IMR-90 (cell line): Measurements from ENCODE around the gene TSSC4. TPM values are rescaled to one million over a fixed set of nuclear protein-coding genes. Genes with fewer than 3 reads are reported as not detected.
A peak's percentile ranks its signal among the peaks of the same experiment; 100 is the strongest.

Source experiments
- ATAC-seq: fragments of 200-7000 bp; cut with Tn5 transposase; 2 replicates; pipeline ENCODE4 v1.9.1; 2020; ENCODE audit warnings: low read depth, mild to moderate bottlenecking, moderate library complexity
- BruUV-seq: library from RNA; stranded (reverse); fragments of 400-500 nt; replicated peaks from 2 replicates; lab custom pipeline; 2021; lab: Mats Ljungman, UMichigan
- CTCF ChIA-PET: fragments of 300-600 bp; formaldehyde crosslinking; extraction: SDS; loops from one replicate; lab custom pipeline; 2021; ENCODE audit warnings: antibody characterized with exemption; lab: Yijun Ruan, JAX
- POLR2A ChIA-PET: fragments of 300-600 bp; sonication (Branson Sonifier 250); formaldehyde crosslinking; loops from one replicate; lab custom pipeline; 2022; ENCODE audit warnings: antibody characterized with exemption; ENCODE audit not compliant: unreplicated experiment; lab: Charles Lee
- DNase-seq: peaks from one replicate; pipeline ENCODE4 v3.0.0; 2013
- H2AFZ ChIP-seq: replicated peaks from 2 replicates; pipeline ENCODE3; 2013; ENCODE audit warnings: low read length, mild to moderate bottlenecking; ENCODE audit not compliant: poor library complexity
- H2AK5ac ChIP-seq: 2 replicates; pipeline ENCODE4 v1.6.1; 2013; ENCODE audit warnings: low read depth, low read length, inconsistent platforms
- H2AK9ac ChIP-seq: replicated peaks from 2 replicates; pipeline ENCODE3; 2013; ENCODE audit warnings: mild to moderate bottlenecking, low read depth, low read length, moderate library complexity; ENCODE audit not compliant: poor library complexity
- H2BK120ac ChIP-seq: 2 replicates; pipeline ENCODE4 v1.6.1; 2013; ENCODE audit warnings: low read depth, low read length, inconsistent platforms
- H2BK15ac ChIP-seq: 3 replicates; pipeline ENCODE4 v1.6.1; 2013; ENCODE audit warnings: low read depth, low read length, inconsistent platforms
- H2BK20ac ChIP-seq: 2 replicates; pipeline ENCODE4 v1.6.1; 2013; ENCODE audit warnings: low read depth, mild to moderate bottlenecking, inconsistent platforms, low read length, moderate library complexity
- H2BK5ac ChIP-seq: 2 replicates; pipeline ENCODE4 v1.6.1; 2013; ENCODE audit warnings: mild to moderate bottlenecking, low read depth, low read length, inconsistent platforms; ENCODE audit not compliant: poor library complexity, severe bottlenecking
- H3K14ac ChIP-seq: replicated peaks from 2 replicates; pipeline ENCODE4 v1.6.1; 2013; ENCODE audit warnings: low read depth, low read length, inconsistent platforms
- H3K18ac ChIP-seq: 2 replicates; pipeline ENCODE4 v1.6.1; 2013; ENCODE audit warnings: low read depth, low read length, control low read depth
- H3K23ac ChIP-seq: 2 replicates; pipeline ENCODE4 v1.6.1; 2013; ENCODE audit warnings: low read depth, low read length, inconsistent platforms
- H3K27ac ChIP-seq: 2 replicates; pipeline ENCODE4 v1.5.1; 2013; ENCODE audit warnings: mild to moderate bottlenecking, control low read depth, low read length; ENCODE audit not compliant: insufficient read depth
- H3K27me3 ChIP-seq: 2 replicates; pipeline ENCODE4 v1.6.1; 2013; ENCODE audit warnings: low read length; ENCODE audit not compliant: control insufficient read depth, insufficient read depth
- H3K36me3 ChIP-seq: 2 replicates; pipeline ENCODE4 v1.6.1; 2013; ENCODE audit warnings: low read length, mixed read lengths; ENCODE audit not compliant: control insufficient read depth, insufficient read depth
- H3K4ac ChIP-seq: 2 replicates; pipeline ENCODE4 v1.6.1; 2013; ENCODE audit warnings: low read depth, low read length, inconsistent platforms
- H3K4me1 ChIP-seq: 2 replicates; pipeline ENCODE4 v1.6.1; 2013; ENCODE audit warnings: low read length, mixed read lengths; ENCODE audit not compliant: control insufficient read depth, insufficient read depth
- H3K4me2 ChIP-seq: 2 replicates; pipeline ENCODE4 v1.6.1; 2013; ENCODE audit warnings: low read depth, mild to moderate bottlenecking, control low read depth, low read length, moderate library complexity
- H3K4me3 ChIP-seq: 2 replicates; pipeline ENCODE4 v1.5.1; 2013; ENCODE audit warnings: low read depth, mild to moderate bottlenecking, control low read depth, low read length, moderate library complexity; ENCODE audit not compliant: insufficient read depth
- H3K56ac ChIP-seq: 2 replicates; pipeline ENCODE4 v1.6.1; 2013; ENCODE audit warnings: low read length, inconsistent platforms; ENCODE audit not compliant: insufficient read depth; ENCODE audit errors: extremely low read depth
- H3K79me1 ChIP-seq, 2 experiments: 2 replicates each; pipeline ENCODE4 v1.6.1; 2013; ENCODE audit warnings: low read length in 2 of 2, inconsistent platforms in 1 of 2, low read depth in 1 of 2
- H3K9ac ChIP-seq: 2 replicates; pipeline ENCODE4 v1.6.1; 2013; ENCODE audit warnings: low read depth, low read length, control low read depth
- H3K9me1 ChIP-seq: 2 replicates; pipeline ENCODE4 v1.6.1; 2013; ENCODE audit warnings: low read length, inconsistent platforms; ENCODE audit not compliant: insufficient read depth
- H3K9me3 ChIP-seq: 2 replicates; pipeline ENCODE4 v1.6.1; 2013; ENCODE audit warnings: low read length; ENCODE audit not compliant: control insufficient read depth, insufficient read depth
- H4K20me1 ChIP-seq: 2 replicates; pipeline ENCODE4 v1.6.1; 2013; ENCODE audit warnings: low read length, inconsistent platforms; ENCODE audit not compliant: insufficient read depth
- H4K5ac ChIP-seq: 2 replicates; pipeline ENCODE4 v1.6.1; 2013; ENCODE audit warnings: mild to moderate bottlenecking, low read depth, low read length, control low read depth
- H4K8ac ChIP-seq, 2 experiments: 2 replicates each; pipeline ENCODE4 v1.6.1; 2013; ENCODE audit warnings: low read depth in 2 of 2, low read length in 2 of 2, control low read depth in 1 of 2, inconsistent platforms in 1 of 2
- H4K91ac ChIP-seq: 2 replicates; pipeline ENCODE4 v1.6.1; 2013; ENCODE audit warnings: low read depth, low read length, inconsistent platforms; ENCODE audit not compliant: insufficient read depth
- FOS ChIP-seq: fragments of 150-350 bp; IDR thresholded peaks from 2 replicates; pipeline ENCODE4 v1.6.1; 2016; ENCODE audit warnings: low read depth, low read length
- MAFK ChIP-seq: IDR thresholded peaks from 2 replicates; pipeline ENCODE4 v1.6.1; 2012; ENCODE audit warnings: low read depth, low read length, improper control_type of control experiment
- MXI1 ChIP-seq: IDR thresholded peaks from 2 replicates; pipeline ENCODE4 v1.6.1; 2012; ENCODE audit warnings: low read depth, mild to moderate bottlenecking, low read length, moderate library complexity, borderline replicate concordance
- NFE2L2 ChIP-seq: fragments of 150-350 bp; IDR thresholded peaks from 2 replicates; pipeline ENCODE4 v1.6.1; 2016; ENCODE audit warnings: low read depth, mild to moderate bottlenecking, low read length
- POLR2A ChIP-seq: IDR thresholded peaks from 2 replicates; pipeline ENCODE4 v1.6.1; 2012; ENCODE audit warnings: mild to moderate bottlenecking, low read depth, low read length
- RAD21 ChIP-seq: IDR thresholded peaks from 2 replicates; pipeline ENCODE4 v1.6.1; 2012; ENCODE audit warnings: low read length, improper control_type of control experiment
- RCOR1 ChIP-seq: IDR thresholded peaks from 2 replicates; pipeline ENCODE4 v1.6.1; 2012; ENCODE audit warnings: mild to moderate bottlenecking, low read length, improper control_type of control experiment; ENCODE audit not compliant: insufficient replicate concordance
- RFX5 ChIP-seq: IDR thresholded peaks from 2 replicates; pipeline ENCODE4 v1.8.0; 2012; ENCODE audit warnings: low read depth, mild to moderate bottlenecking, low read length, moderate library complexity
- SMC3 ChIP-seq: fragments of 150-350 bp; IDR thresholded peaks from 2 replicates; pipeline ENCODE4 v1.6.1; 2016; ENCODE audit warnings: low read depth, mild to moderate bottlenecking, antibody characterized with exemption, low read length, moderate library complexity
- WGBS, 2 experiments: methylation state at CpG; one replicate each; pipeline versions ENCODE4 v1.1.5 to v1.1.7; 2013; ENCODE audit warnings: missing lambda C conversion rate in 2 of 2; ENCODE audit not compliant: insufficient read length in 1 of 2; ENCODE audit errors: extremely low coverage in 2 of 2; 5-methylcytosine and 5-hydroxymethylcytosine counted together
- dilution Hi-C: fragments of 300-500 bp; cut with HindIII; formaldehyde crosslinking; loops from one replicate; pipeline ENCODE4 v1.14.3; 2018; ENCODE audit warnings: low sequenced_read_pairs; ENCODE audit not compliant: unreplicated experiment
- in situ Hi-C: fragments of 300-500 bp; cut with MboI; formaldehyde crosslinking; loops from 3 replicates; pipeline ENCODE4 v1.14.3; 2019; ENCODE audit warnings: low sequenced_read_pairs, inconsistent platforms, mixed read lengths
- intact Hi-C: fragments of 100-400 bp; cut with micrococcal nuclease; formaldehyde crosslinking; loops from 2 replicates; pipeline ENCODE4 v1.10.0; 2022
- polyA plus RNA-seq, 3 experiments: library from polyadenylated mRNA; depleted of rRNA; stranded (reverse); fragments of >200 nt; gene quantifications; 2 replicates each; pipeline ENCODE4 v1.2.3, GENCODE V29; 2012; ENCODE audit warnings: low replicate concordance in 1 of 3
- total RNA-seq: library from RNA; depleted of rRNA; stranded (reverse); fragments of >200 nt; gene quantifications from 2 replicates; pipeline ENCODE4 v1.2.3, GENCODE V29; 2012
- TF ChIP-seq, protein P1 (sequence below): conservative IDR thresholded peaks from 2 replicates; pipeline ENCODE4 v1.5.1; 2012; ENCODE audit warnings: mild to moderate bottlenecking, low read depth, low read length, improper control_type of control experiment

TSSC4 gene
- total and polyA plus RNA-seq, 2 of the 4 experiments (the other 2 are of a cell fraction) = 34.9 to 40.0 TPM

GRCh38 chr11:2428322-2428795 is 27.8 kb downstream of the TSSC4 start:
- peaks cover 11% of the 10 kb centered on the region; the same call in 1 of the 2 replicates for H3K27me3 ChIP-seq
- peak overlapping the region; percentile 26 for H2AFZ ChIP-seq
- no peak overlapping the region for H3K27ac ChIP-seq
- no peak overlapping the region for H3K56ac ChIP-seq
- no peak overlapping the region for H3K9ac ChIP-seq
- H4K5ac ChIP-seq = no peak overlapping the region
- no peak overlapping the region for H3K14ac ChIP-seq
- H2BK20ac ChIP-seq = no peak overlapping the region
- in situ Hi-C loops = loop anchor here (5.0 to 10.0 kb wide), 2 partner anchors 104 to 466 kb away; no protein-coding TSS in a partner anchor
- no peaks in the 10 kb centered on the region for H3K9me3 ChIP-seq
- CTCF ChIA-PET = no interaction called here
- DNase-seq (peak; percentile 34), ATAC-seq (peak; percentile 88)
- TF ChIP-seq RCOR1 (no peak), RFX5 (no peak), POLR2A (no peak), MAFK (no peak), NFE2L2 (no peak), RAD21 (peak; percentile 84), SMC3 (peak; percentile 81), MXI1 (no peak), FOS (no peak)
- TF ChIP-seq, protein P1, sequence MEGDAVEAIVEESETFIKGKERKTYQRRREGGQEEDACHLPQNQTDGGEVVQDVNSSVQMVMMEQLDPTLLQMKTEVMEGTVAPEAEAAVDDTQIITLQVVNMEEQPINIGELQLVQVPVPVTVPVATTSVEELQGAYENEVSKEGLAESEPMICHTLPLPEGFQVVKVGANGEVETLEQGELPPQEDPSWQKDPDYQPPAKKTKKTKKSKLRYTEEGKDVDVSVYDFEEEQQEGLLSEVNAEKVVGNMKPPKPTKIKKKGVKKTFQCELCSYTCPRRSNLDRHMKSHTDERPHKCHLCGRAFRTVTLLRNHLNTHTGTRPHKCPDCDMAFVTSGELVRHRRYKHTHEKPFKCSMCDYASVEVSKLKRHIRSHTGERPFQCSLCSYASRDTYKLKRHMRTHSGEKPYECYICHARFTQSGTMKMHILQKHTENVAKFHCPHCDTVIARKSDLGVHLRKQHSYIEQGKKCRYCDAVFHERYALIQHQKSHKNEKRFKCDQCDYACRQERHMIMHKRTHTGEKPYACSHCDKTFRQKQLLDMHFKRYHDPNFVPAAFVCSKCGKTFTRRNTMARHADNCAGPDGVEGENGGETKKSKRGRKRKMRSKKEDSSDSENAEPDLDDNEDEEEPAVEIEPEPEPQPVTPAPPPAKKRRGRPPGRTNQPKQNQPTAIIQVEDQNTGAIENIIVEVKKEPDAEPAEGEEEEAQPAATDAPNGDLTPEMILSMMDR = peak; percentile 83
- H3K4me1 ChIP-seq = no peaks in the 10 kb centered on the region
- no peaks in the 10 kb centered on the region for H3K79me1 ChIP-seq
- intact Hi-C loops = loop anchor here (1.0 kb wide), 1 partner anchor 460 kb away; no protein-coding TSS in a partner anchor
- 63% methylated on average over 7 of the region's 8 CpGs; no CpG with 5 or more reads in 1 of the 2 experiments for WGBS, 2 experiments
- no peak overlapping the region for H4K8ac ChIP-seq
- H2BK120ac ChIP-seq = no peak overlapping the region
- no peak overlapping the region for H2AK9ac ChIP-seq
- no peak overlapping the region for H2AK5ac ChIP-seq
- no peak overlapping the region for H3K4ac ChIP-seq
- H3K4me2 ChIP-seq = no peak overlapping the region
- no peak overlapping the region for H3K23ac ChIP-seq
- BruUV-seq = no TSS peak
- no peak overlapping the region for H2BK15ac ChIP-seq
- H2BK5ac ChIP-seq = no peak overlapping the region
- POLR2A ChIA-PET = no interaction called here
- dilution Hi-C loops = no loop called here
- H3K36me3 ChIP-seq = no peaks in the 10 kb centered on the region
- no peaks in the 10 kb centered on the region for H3K9me1 ChIP-seq
- no peak overlapping the region for H3K4me3 ChIP-seq
- no peaks in the 10 kb centered on the region for H4K20me1 ChIP-seq
- no peak overlapping the region for H4K91ac ChIP-seq
- H3K18ac ChIP-seq = no peak overlapping the region
